Right kidney (tissue), 9 donors: ENCODE measurements around the gene LILRB5.
"Not testable (repeated sequence)": the region's sequence is repeated elsewhere in the genome, so short reads cannot be mapped to it uniquely, and the experiment has no call there.

Source experiments
- DNase-seq: peaks from one replicate; pipeline ENCODE4 v3.0.0-alpha.2; 2016
- long read RNA-seq, 8 donors: transcript quantifications; one replicate each; lab custom pipeline, GENCODE V29; 2026

LILRB5 gene
- long read RNA-seq, donor 1: 0 reads
- long read RNA-seq, donor 2: 0 reads
- long read RNA-seq, donor 3: 0 reads
- long read RNA-seq, donor 4: 0 reads
- long read RNA-seq, donor 5: 0 reads
- long read RNA-seq, donor 6: 0 reads
- long read RNA-seq, donor 7: 0 reads
- long read RNA-seq, donor 8: 0 reads

- no peak for DNase-seq
Measured at GRCh38 chr19:54257116-54257480, at the start of gene LILRB5. Gene LILRB5 (minus strand): TSS chr19:54257273. CDS start chr19:54257193, 80 bp downstream.

- no peak for DNase-seq
Measured at GRCh38 chr19:54305141-54305540, 48.1 kb upstream of the LILRB5 start.

- DNase-seq: no peak
Measured at GRCh38 chr19:54302257-54302656, 45.2 kb upstream of the LILRB5 start.

GRCh38 chr19:54299515-54299914, 42.4 kb upstream of the LILRB5 start:
- no peak for DNase-seq

- no peak for DNase-seq
Measured at GRCh38 chr19:54299126-54299498, 42.0 kb upstream of the LILRB5 start.

- DNase-seq: no peak
Measured at GRCh38 chr19:54298357-54299125, 41.5 kb upstream of the LILRB5 start.

GRCh38 chr19:54297759-54298305, 40.8 kb upstream of the LILRB5 start:
- no peak for DNase-seq

GRCh38 chr19:54294539-54294938, 37.5 kb upstream of the LILRB5 start:
- no peak for DNase-seq

GRCh38 chr19:54289160-54289559, 32.1 kb upstream of the LILRB5 start:
- DNase-seq: not testable (repeated sequence)

- DNase-seq: no peak
Measured at GRCh38 chr19:54287456-54287855, 30.4 kb upstream of the LILRB5 start.

GRCh38 chr19:54286283-54286682, 29.2 kb upstream of the LILRB5 start:
- not testable (repeated sequence) for DNase-seq

- not testable (repeated sequence) for DNase-seq
Measured at GRCh38 chr19:54285427-54286056, 28.5 kb upstream of the LILRB5 start.

GRCh38 chr19:54282686-54283470, 25.8 kb upstream of the LILRB5 start:
- no peak for DNase-seq

GRCh38 chr19:54281729-54282075, 24.6 kb upstream of the LILRB5 start:
- not testable (repeated sequence) for DNase-seq

GRCh38 chr19:54281007-54281728, 24.1 kb upstream of the LILRB5 start, which contains the start of gene LILRB2:
Gene LILRB2 (minus strand): TSS chr19:54281110. CDS start chr19:54280496, 614 bp downstream.
- no peak for DNase-seq

- DNase-seq: not testable (repeated sequence)
Measured at GRCh38 chr19:54280441-54280840, 23.4 kb upstream of the LILRB5 start.

GRCh38 chr19:54280025-54280424, 23.0 kb upstream of the LILRB5 start:
- not testable (repeated sequence) for DNase-seq

- DNase-seq: no peak
Measured at GRCh38 chr19:54279406-54279962, 22.4 kb upstream of the LILRB5 start.

- not testable (repeated sequence) for DNase-seq
Measured at GRCh38 chr19:54278571-54279195, 21.6 kb upstream of the LILRB5 start.

GRCh38 chr19:54278056-54278455, 21.0 kb upstream of the LILRB5 start:
- DNase-seq: not testable (repeated sequence)

- not testable (repeated sequence) for DNase-seq
Measured at GRCh38 chr19:54277111-54277615, 20.1 kb upstream of the LILRB5 start.
